ENCODE measurements around the gene PPP6R2.
A peak's percentile ranks its signal among the peaks of the same experiment; 100 is the strongest.
"Not testable (repeated sequence)": the region's sequence is repeated elsewhere in the genome, so short reads cannot be mapped to it uniquely, and the experiment has no call there.

PPP6R2 gene

GRCh38 chr22:50403701-50404101 lies 60.6 kb downstream of the PPP6R2 start:
- peak in 1 of 2 experiments; percentile 6 for DNase-seq

GRCh38 chr22:50406416-50407170 lies 63.5 kb downstream of the PPP6R2 start:
- DNase-seq = no peak

GRCh38 chr22:50408311-50408710 lies 65.2 kb downstream of the PPP6R2 start:
- DNase-seq = no peak

GRCh38 chr22:50408954-50409353 lies 65.8 kb downstream of the PPP6R2 start:
- DNase-seq = not testable (repeated sequence)

GRCh38 chr22:50414476-50415248 lies 71.5 kb downstream of the PPP6R2 start:
- DNase-seq = no peak

GRCh38 chr22:50415426-50415825 lies 72.3 kb downstream of the PPP6R2 start:
- DNase-seq = no peak

GRCh38 chr22:50416996-50417395 lies 73.9 kb downstream of the PPP6R2 start:
- no peak for DNase-seq

- no peak for DNase-seq
Observed at GRCh38 chr22:50417411-50418210, 74.5 kb downstream of the PPP6R2 start.

GRCh38 chr22:50418624-50419023 lies 75.5 kb downstream of the PPP6R2 start:
- DNase-seq = no peak

GRCh38 chr22:50419116-50419515 lies 76.0 kb downstream of the PPP6R2 start:
- no peak for DNase-seq

- DNase-seq = no peak
Observed at GRCh38 chr22:50420015-50420414, 76.9 kb downstream of the PPP6R2 start.

GRCh38 chr22:50420581-50420980 lies 77.5 kb downstream of the PPP6R2 start:
- DNase-seq = no peak

GRCh38 chr22:50422046-50422445 lies 78.9 kb downstream of the PPP6R2 start:
- DNase-seq = no peak

- DNase-seq = no peak
Observed at GRCh38 chr22:50422961-50423815, 80.1 kb downstream of the PPP6R2 start.

GRCh38 chr22:50423956-50424355 lies 80.8 kb downstream of the PPP6R2 start:
- no peak for DNase-seq

- DNase-seq = no peak
Observed at GRCh38 chr22:50425179-50425916, 82.2 kb downstream of the PPP6R2 start.

- no peak for DNase-seq
Observed at GRCh38 chr22:50432131-50432876, 89.2 kb downstream of the PPP6R2 start.

GRCh38 chr22:50432877-50433510 lies 89.9 kb downstream of the PPP6R2 start:
- DNase-seq = not testable (repeated sequence)

- DNase-seq = no peak
Observed at GRCh38 chr22:50434849-50435248, 91.7 kb downstream of the PPP6R2 start.

- no peak for DNase-seq
Observed at GRCh38 chr22:50435291-50436014, 92.3 kb downstream of the PPP6R2 start.
